MM.1S (cell line): ENCODE results near the gene ZNF454.

Experiments used
- CTCF ChIP-seq: fragments of 300-600 bp; sonication (generic); IDR thresholded peaks from 2 replicates; pipeline ENCODE4 v1.5.1; 2016; ENCODE audit warnings: antibody characterized with exemption, low read length, mixed read lengths
- EZH2 ChIP-seq: fragments of 300-600 bp; sonication (generic); optimal IDR thresholded peaks from 2 replicates; pipeline ENCODE3; 2017; ENCODE audit warnings: low read depth, mild to moderate bottlenecking, antibody characterized with exemption, low read length, mixed read lengths
- EZH2phosphoT487 ChIP-seq: fragments of 300-600 bp; sonication (generic); IDR thresholded peaks from 2 replicates; pipeline ENCODE4 v1.6.1; 2018; ENCODE audit warnings: antibody characterized with exemption, low read length

- TF ChIP-seq CTCF = no peak
- TF ChIP-seq EZH2 = no peak
- no peak for TF ChIP-seq EZH2phosphoT487
These were observed 41.7 kb upstream of the ZNF454 start for GRCh38 chr5:178899289-178899688.
